Dedifferentiated amniotic fluid mesenchymal stem cell (primary cell): ENCODE results near the gene MDN1.
"Not testable (repeated sequence)": the region's sequence is repeated elsewhere in the genome, so short reads cannot be mapped to it uniquely, and the experiment has no call there.

Experiments
- DNase-seq: peaks from one replicate; pipeline ENCODE4 v3.0.0-alpha.2; 2016; ENCODE audit errors: extremely low spot score

MDN1 gene

GRCh38 chr6:89813422-89813821 is 6.2 kb downstream of the MDN1 start:
- DNase-seq: not testable (repeated sequence)

- no peak for DNase-seq
Observed at GRCh38 chr6:89807581-89807980, 12.0 kb downstream of the MDN1 start.

DNA sequence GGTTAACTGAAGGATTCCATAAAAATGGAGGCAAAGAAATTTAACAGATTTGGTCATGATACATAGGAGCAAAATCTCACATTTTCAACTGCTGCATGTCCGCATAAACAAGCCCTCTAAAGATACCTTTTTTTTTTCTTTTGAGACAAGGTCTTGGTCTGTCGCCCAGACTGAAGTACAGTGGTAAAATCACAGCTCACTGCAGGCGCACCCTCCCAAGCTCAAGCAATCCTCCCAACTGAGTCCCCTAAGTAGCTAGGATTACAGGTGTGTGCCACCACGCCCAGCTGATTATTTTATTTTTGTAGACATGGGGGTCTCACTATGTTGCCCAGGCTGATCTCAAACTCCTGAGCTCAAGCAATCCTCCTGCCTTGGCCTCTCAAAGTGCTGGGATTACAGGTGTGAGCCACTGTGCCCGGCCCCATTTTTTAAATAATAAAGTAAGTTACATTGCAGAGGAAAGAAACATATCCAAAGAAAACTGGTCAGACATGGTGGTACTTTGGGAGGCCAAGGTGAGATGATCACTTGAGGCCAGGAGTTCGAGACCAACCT is 13.7 kb downstream of the MDN1 start:
- DNase-seq: no peak

DNA sequence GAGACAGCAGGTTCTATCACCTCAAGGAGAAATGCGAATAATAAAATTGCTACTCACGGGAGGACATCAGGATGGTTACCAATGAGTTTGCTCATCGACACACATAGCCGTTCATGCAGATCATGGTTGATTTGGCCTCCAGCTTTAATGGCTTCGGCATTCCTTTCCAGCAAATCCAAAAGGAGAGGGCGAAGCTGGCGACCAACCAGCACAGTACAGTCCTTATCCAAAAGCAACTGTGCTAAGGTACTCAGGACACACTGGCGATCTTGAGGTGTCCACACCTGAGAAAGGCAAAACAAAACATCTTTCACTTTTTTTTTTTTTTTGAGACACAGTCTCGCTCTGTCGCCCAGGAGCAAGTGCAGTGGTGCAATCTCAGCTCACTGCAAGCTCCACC is 16.3 kb downstream of the MDN1 start:
- no peak for DNase-seq

- no peak for DNase-seq
Observed at GRCh38 chr6:89799756-89800155, 19.8 kb downstream of the MDN1 start.

DNA sequence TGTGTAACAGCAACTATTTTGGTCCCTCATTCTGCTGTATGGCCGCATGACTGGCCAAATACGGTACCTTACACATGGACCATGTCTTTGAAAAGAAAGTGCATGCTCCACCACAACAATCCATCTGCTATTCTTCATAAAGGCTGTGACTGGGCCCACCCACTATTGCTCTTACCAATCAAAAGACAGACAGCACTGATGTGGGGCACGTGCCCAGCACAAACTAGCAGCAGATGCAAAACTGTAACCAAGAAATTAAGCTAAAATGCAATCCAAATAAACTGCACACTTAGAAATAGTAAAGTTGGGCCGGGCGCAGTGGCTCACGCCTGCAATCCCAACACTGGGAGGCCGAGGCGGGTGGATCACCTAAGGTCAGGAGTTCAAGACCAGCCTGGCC is 20.5 kb downstream of the MDN1 start:
- DNase-seq: no peak

DNA sequence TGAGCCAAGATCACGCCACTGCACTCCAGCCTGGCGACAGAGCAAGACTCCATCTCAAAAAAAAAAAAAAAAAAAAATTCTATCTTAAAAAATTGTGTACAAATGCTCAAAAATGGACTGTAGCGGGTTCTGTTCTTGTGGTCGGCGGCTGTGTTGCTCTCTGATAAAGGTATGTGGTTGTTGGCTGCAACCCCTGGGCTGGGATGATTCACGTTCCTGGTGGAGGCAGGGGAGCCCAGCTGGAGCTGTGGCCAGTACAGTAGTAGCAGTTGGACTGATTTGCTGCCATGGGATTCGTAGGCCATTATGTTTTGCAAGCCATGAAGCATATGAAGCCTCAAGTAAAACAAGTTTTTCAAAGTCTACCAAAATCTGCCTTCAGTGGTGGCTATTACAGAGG is 22.3 kb downstream of the MDN1 start:
- peak; percentile 4 for DNase-seq

DNA sequence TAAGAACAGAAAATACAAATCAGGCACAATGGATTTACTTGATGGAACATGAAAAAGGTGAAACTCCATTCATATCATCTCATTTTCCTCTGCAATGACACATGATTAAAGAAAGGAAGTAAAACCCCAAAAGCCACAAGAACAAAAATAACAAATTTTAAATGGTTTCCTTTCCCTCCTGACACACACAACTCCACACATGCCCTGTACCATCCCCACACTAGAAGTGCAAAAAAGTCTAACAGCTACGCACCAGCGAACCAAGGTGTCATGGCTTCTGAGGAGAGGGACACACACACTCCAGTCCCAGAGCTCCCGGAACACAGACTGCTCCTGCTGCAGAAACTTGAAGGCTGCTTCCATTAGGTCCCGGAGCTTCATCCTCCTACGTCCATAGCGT is 25.3 kb downstream of the MDN1 start:
- no peak for DNase-seq

- no peak for DNase-seq
Observed at GRCh38 chr6:89793586-89793985, 26.0 kb downstream of the MDN1 start.

DNA sequence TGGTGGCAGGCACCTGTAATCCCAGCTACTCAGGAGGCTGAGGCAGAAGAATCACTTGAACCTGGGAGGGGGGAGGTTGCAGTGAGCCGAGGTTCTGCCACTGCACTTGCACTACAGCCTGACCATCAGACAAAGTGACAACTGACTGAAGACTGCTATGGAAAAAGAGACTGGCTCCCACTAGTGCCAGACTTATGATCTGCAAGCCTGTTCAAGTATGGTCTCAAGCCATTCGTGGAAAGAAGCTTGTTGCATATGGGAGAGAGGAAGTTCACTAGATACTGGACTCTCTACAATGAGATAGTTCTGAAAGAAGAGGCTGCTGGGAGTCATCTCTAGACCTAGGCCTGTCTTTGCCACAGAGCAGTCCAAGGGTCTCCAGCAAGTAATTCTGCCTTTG is 26.7 kb downstream of the MDN1 start:
- no peak for DNase-seq

DNA sequence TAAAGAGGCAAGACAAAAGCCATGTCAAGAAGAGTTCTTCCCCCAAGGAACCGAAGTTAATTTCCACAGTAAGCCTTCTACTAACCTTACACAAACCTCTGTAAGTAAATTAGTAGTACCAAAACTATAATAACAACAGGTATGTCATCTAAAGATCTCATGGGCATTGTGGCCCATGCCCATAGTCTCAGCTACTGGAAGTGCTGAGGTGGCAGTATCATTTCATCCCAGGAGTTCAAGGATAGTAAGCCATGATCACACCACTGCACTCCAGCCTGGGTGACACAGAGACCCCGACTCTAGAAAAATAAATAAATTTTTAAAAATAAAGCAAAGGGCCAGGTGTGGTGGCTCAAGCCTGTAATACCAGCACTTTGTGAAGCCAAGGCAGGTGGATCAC is 29.2 kb downstream of the MDN1 start:
- peak; percentile 4 for DNase-seq

- DNase-seq: peak; percentile 9
Observed at GRCh38 chr6:89789980-89790379, 29.6 kb downstream of the MDN1 start.

GRCh38 chr6:89787660-89788328 is 31.8 kb downstream of the MDN1 start:
- DNase-seq: no peak

GRCh38 chr6:89786970-89787369 is 32.6 kb downstream of the MDN1 start:
- no peak for DNase-seq

DNA sequence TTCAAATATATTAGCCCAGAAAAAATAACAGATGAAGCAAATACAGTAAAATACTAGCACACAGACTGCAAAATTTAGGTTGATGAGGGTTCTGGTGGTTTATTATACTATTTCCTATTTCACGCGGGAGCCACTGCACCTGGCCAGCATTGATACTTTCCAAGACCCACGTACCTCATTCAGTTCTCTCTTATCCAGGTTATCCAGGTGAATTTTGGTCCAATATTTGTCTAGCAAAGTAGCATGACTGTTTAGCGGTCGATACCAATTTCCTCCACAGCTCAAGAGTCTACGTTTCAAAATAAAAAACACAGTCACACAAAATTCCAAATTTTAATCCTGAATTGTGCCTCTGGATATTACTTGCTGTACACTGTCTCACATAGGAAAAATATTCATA is 34.8 kb downstream of the MDN1 start:
- DNase-seq: no peak

DNA sequence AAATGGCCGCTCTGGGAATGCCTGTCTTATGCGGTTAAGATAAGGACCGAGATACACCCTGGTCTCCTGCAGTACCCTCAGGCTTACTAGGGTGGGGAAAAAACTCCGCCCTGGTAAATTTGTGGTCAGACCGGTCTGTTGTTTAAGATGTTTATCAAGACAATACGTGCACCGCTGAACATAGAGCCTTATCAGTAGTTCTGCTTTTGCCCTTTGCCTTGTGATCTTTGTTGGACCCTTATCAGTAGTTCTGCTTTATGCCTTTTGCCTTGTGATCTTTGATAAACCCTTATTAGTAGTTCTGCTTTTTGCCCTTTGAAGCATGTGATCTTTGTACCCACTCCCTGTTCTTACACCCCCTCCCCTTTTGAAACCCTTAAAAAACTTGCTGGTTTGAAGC is 36.3 kb downstream of the MDN1 start:
- DNase-seq: not testable (repeated sequence)

GRCh38 chr6:89782222-89782621 is 37.4 kb downstream of the MDN1 start:
- no peak for DNase-seq

DNA sequence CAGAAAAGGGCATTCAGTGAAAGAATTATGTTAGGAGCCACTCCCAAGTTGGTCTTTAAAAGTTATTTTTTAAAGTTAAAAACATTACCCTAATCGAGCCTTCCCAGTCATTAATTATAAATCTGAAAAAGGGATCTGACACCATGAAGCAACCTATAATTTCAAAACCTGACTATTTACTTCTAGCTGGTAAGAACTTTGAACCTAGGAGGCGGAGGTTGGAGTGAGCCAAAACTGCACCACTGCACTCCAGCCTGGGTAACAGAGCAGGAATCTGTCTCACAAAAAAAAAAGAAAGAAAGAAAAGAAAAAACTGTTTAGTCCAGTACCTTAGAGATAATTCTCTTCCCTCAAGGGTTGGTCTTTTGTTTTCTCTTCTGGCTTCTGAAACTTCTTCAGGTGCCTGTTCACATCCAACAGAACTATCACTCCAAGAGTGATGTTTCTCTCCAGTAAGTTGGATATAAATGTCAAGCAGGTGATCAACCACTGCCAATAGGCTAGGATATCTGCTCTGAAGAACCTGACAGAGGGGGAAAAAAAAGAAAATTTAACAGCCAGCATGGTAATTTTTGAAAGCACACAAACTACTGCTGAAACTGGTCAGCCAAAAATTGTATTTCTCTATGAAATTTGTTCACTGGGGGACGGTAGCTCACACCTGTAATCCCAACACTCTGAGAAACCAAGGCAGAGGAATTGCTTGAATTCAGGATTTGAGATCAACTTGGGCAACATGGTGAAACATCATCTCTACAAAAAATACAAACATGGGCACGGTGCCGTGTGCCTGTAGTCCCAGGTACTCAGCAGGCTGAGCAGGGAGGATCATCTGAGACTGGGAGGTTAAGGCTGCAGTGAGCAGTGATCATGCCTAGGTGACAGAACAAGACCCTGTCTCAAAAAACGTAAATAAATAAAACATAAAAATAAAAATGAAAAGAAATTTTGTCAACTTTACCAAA is 38.2 kb downstream of the MDN1 start:
- DNase-seq: no peak

GRCh38 chr6:89777455-89777854 is 42.1 kb downstream of the MDN1 start:
- DNase-seq: no peak

DNA sequence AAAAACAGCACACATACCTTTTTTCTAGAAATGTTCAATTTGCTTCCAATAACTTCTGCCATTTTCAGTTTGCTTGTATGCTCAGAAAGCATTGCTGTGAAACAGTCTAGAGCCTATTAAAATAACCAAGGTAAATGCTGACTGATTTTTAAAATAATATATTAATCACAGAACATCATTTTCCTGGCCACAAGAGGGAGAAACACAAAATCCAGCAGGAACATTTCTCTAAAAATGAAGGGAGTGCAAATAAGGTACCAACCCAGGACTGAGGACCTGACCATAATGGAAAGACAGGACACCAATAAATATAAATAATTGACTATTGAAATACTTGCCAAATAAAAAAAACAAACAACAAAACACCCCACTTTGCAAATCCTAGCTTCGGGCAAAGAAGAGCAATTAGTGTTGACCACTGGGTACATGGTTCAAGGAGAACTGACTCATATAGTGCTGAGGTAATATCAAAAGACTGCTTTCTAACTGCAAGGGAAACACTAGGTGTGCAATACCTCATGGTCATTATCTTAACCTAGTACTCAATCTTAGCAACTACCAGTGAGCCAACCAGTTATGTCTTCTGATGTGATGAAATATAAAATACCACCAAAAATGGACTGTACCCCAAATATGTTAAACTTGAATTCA is 42.9 kb downstream of the MDN1 start:
- DNase-seq: no peak

DNA sequence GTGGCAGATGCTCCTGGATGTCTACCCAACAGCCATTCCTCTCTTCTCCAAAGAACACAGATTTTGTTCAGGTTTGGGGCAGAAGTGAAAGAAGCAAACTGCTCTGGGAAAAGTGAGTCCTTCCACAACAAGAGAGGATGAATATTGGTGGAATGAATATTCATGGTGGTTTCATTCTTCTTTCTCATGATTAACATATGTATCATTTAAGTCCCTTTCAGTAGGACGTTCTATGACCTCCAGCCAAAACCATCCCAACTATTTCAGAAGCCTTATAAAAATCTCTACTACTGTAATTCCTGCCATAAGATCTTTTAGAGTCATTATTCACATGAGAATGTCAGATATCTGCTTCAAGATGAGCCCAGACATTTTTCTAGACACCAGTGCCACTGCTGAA is 44.4 kb downstream of the MDN1 start:
- no peak for DNase-seq

GRCh38 chr6:89769572-89769971 is 50.0 kb downstream of the MDN1 start:
- no peak for DNase-seq
